ENCODE data around the gene STX17.

- TF ChIP-seq CTCF (conservative IDR thresholded peaks at IDR 0.05; ENCODE audit: low read length) (no peak), EZH2phosphoT487 (IDR thresholded peaks at IDR 0.05; ENCODE audit: borderline replicate concordance) (no peak)
These were observed 48.4 kb downstream of the STX17 start for GRCh38 chr9:99954819-99955218.

Measured in Loucy (cell line).